Neural progenitor cell (in vitro differentiated cells): Measurements from ENCODE around the gene TMEM82. TPM values are rescaled to one million over a fixed set of nuclear protein-coding genes. Genes with fewer than 3 reads are reported as not detected.

ENCODE experiments used
- DNase-seq: peaks from one replicate; pipeline ENCODE4 v3.0.0-alpha.2; 2016; ENCODE audit warnings: low spot score
- H2AFZ ChIP-seq: fragments of 200-600 bp; sonication (generic); replicated peaks from 2 replicates; pipeline ENCODE4 v1.6.1; 2016; ENCODE audit warnings: antibody characterized with exemption
- H3F3A ChIP-seq: fragments of 200-600 bp; sonication (generic); 2 replicates; pipeline ENCODE4 v1.6.1; 2016; ENCODE audit warnings: antibody characterized with exemption, low read depth
- H3K27ac ChIP-seq: fragments of 200-600 bp; sonication (generic); 2 replicates; pipeline ENCODE4 v1.5.1; 2016; ENCODE audit warnings: mild to moderate bottlenecking
- H3K27me3 ChIP-seq: fragments of 200-600 bp; sonication (generic); 2 replicates; pipeline ENCODE4 v1.6.1; 2016; ENCODE audit warnings: mild to moderate bottlenecking, moderate library complexity
- H3K36me3 ChIP-seq: fragments of 200-600 bp; sonication (generic); 2 replicates; pipeline ENCODE4 v1.5.1; 2016
- H3K4me1 ChIP-seq: fragments of 200-600 bp; sonication (generic); 2 replicates; pipeline ENCODE4 v1.6.1; 2016; ENCODE audit warnings: mixed run types
- H3K4me2 ChIP-seq: fragments of 200-600 bp; sonication (generic); 2 replicates; pipeline ENCODE4 v1.6.1; 2016
- H3K4me3 ChIP-seq: fragments of 200-600 bp; sonication (generic); 2 replicates; pipeline ENCODE4 v1.5.1; 2016
- H3K79me2 ChIP-seq: fragments of 200-600 bp; sonication (generic); 2 replicates; pipeline ENCODE4 v1.6.1; 2016; ENCODE audit warnings: low read depth
- H3K9ac ChIP-seq: fragments of 200-600 bp; sonication (generic); 2 replicates; pipeline ENCODE4 v1.6.1; 2016
- H3K9me3 ChIP-seq: fragments of 200-600 bp; sonication (generic); 2 replicates; pipeline ENCODE4 v1.5.1; 2016; ENCODE audit warnings: low read depth
- H4K20me1 ChIP-seq: fragments of 200-600 bp; sonication (generic); 2 replicates; pipeline ENCODE4 v1.6.1; 2016; ENCODE audit warnings: low read depth
- H3K27ac Mint-ChIP-seq: 3 replicates; pipeline ENCODE4 v1.8.0; 2021; ENCODE audit warnings: mixed read lengths
- H3K27me3 Mint-ChIP-seq: 2 replicates; pipeline ENCODE4 v1.8.0; 2022; ENCODE audit warnings: low read depth, mild to moderate bottlenecking, inconsistent platforms, moderate library complexity, mixed read lengths; ENCODE audit not compliant: insufficient read depth
- H3K36me3 Mint-ChIP-seq: 3 replicates; pipeline ENCODE4 v1.8.0; 2021; ENCODE audit warnings: mixed read lengths
- H3K4me1 Mint-ChIP-seq: 3 replicates; pipeline ENCODE4 v1.8.0; 2021; ENCODE audit warnings: mixed read lengths
- H3K4me3 Mint-ChIP-seq: 3 replicates; pipeline ENCODE4 v1.8.0; 2021; ENCODE audit warnings: mild to moderate bottlenecking, moderate library complexity, mixed read lengths
- H3K9me3 Mint-ChIP-seq: 3 replicates; pipeline ENCODE4 v1.8.0; 2020; ENCODE audit warnings: mixed read lengths
- EZH2 ChIP-seq: fragments of 200-600 bp; sonication (generic); IDR thresholded peaks from 2 replicates; pipeline ENCODE4 v1.6.1; 2017; ENCODE audit warnings: antibody characterized with exemption, mild to moderate bottlenecking, moderate library complexity
- EZH2phosphoT487 ChIP-seq: fragments of 200-600 bp; sonication (generic); IDR thresholded peaks from 2 replicates; pipeline ENCODE4 v1.6.1; 2017; ENCODE audit warnings: antibody characterized with exemption
- total RNA-seq: library from RNA; depleted of rRNA; stranded (reverse); fragments of >200 nt; gene quantifications from 2 replicates; pipeline ENCODE4 v1.2.3, GENCODE V29; 2015; ENCODE audit warnings: low replicate concordance
- TF ChIP-seq, protein P1 (sequence below): fragments of 200-600 bp; sonication (generic); IDR thresholded peaks from 2 replicates; pipeline ENCODE4 v1.5.1; 2017; ENCODE audit warnings: antibody characterized with exemption, mild to moderate bottlenecking

Gene TMEM82
- total RNA-seq, 1 donor from 2014 or later, result not detected

DNA sequence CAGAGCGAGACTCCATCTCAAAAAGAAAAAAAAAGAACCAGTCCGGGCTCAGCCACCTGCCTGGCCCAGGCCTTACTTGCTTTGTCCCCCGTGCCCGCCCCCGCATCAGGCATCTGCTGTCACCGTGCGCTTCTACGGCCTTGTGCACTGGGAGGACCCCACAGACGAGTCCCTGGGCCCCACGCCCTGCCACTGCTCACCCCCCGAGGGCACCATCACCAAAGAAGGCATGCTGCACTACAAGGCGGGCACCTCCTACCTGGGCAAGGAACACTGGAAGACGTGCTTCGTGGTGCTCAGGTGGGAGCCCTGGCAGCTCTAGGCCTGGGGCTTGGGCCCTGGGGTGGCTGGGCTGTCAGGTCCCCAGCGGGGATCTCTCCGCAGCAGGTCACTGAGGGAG is 11.9 kb upstream of the TMEM82 start:
- Mint-ChIP-seq H3K27ac (no peak overlapping the region), H3K9me3 (no peaks in the 10 kb centered on the region), H3K36me3 (peaks cover 16% of the 10 kb centered on the region), H3K4me1 (no peaks in the 10 kb centered on the region), H3K4me3 (no peak overlapping the region), H3K27me3 (peaks cover 2% of the 10 kb centered on the region)
- no peaks in the 10 kb centered on the region for H3K9me3 ChIP-seq
- no peaks in the 10 kb centered on the region for H4K20me1 ChIP-seq
- H3K4me2 ChIP-seq, result no peak overlapping the region
- H2AFZ ChIP-seq, result no peak overlapping the region
- TF ChIP-seq, protein P1, sequence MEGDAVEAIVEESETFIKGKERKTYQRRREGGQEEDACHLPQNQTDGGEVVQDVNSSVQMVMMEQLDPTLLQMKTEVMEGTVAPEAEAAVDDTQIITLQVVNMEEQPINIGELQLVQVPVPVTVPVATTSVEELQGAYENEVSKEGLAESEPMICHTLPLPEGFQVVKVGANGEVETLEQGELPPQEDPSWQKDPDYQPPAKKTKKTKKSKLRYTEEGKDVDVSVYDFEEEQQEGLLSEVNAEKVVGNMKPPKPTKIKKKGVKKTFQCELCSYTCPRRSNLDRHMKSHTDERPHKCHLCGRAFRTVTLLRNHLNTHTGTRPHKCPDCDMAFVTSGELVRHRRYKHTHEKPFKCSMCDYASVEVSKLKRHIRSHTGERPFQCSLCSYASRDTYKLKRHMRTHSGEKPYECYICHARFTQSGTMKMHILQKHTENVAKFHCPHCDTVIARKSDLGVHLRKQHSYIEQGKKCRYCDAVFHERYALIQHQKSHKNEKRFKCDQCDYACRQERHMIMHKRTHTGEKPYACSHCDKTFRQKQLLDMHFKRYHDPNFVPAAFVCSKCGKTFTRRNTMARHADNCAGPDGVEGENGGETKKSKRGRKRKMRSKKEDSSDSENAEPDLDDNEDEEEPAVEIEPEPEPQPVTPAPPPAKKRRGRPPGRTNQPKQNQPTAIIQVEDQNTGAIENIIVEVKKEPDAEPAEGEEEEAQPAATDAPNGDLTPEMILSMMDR, result no peak
- TF ChIP-seq EZH2 (no peak), EZH2phosphoT487 (no peak)
- H3K36me3 ChIP-seq, result no peaks in the 10 kb centered on the region
- H3K4me1 ChIP-seq, result no peaks in the 10 kb centered on the region
- no peak overlapping the region for H3K9ac ChIP-seq
- no peak for DNase-seq
- H3F3A ChIP-seq, result no peaks in the 10 kb centered on the region
- no peak overlapping the region for H3K27ac ChIP-seq
- no peaks in the 10 kb centered on the region for H3K79me2 ChIP-seq
- H3K4me3 ChIP-seq, result no peak overlapping the region
- no peaks in the 10 kb centered on the region for H3K27me3 ChIP-seq

DNA sequence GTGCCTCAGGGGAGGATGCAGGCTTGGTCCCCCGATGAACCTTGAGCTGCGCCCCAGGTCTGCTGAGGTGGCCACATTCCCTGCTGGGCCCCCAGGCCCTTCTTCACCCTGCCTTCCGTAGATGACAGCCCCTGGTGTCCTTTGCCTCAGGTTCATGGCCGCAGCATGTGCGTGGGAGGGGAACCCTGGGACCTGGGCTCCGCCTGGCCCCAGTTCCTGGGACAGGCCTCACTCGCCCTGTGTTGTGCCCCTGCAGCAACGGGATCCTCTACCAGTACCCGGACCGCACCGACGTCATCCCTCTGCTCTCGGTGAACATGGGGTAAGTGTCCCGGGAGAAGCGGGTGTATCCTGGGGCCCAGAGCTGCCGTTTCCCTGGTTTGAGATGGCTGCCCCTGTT is 11.4 kb upstream of the TMEM82 start:
- no peaks in the 10 kb centered on the region for H3K4me1 ChIP-seq
- no peaks in the 10 kb centered on the region for H3F3A ChIP-seq
- no peak overlapping the region for H3K27ac ChIP-seq
- DNase-seq, result no peak
- H3K36me3 Mint-ChIP-seq, result peaks cover 14% of the 10 kb centered on the region
- H3K4me3 Mint-ChIP-seq, result no peak overlapping the region
- H3K36me3 ChIP-seq, result no peaks in the 10 kb centered on the region
- H3K4me2 ChIP-seq, result no peak overlapping the region
- H3K9ac ChIP-seq, result no peak overlapping the region
- H3K4me3 ChIP-seq, result no peak overlapping the region
- no peaks in the 10 kb centered on the region for H3K4me1 Mint-ChIP-seq
- H4K20me1 ChIP-seq, result no peaks in the 10 kb centered on the region
- H3K27me3 ChIP-seq, result no peaks in the 10 kb centered on the region
- H3K27ac Mint-ChIP-seq, result no peak overlapping the region
- H3K9me3 Mint-ChIP-seq, result no peaks in the 10 kb centered on the region
- H2AFZ ChIP-seq, result no peak overlapping the region
- TF ChIP-seq, protein P1, result no peak
- TF ChIP-seq EZH2 (no peak), EZH2phosphoT487 (no peak)
- H3K79me2 ChIP-seq, result no peaks in the 10 kb centered on the region
- H3K27me3 Mint-ChIP-seq, result peaks cover 2% of the 10 kb centered on the region
- no peaks in the 10 kb centered on the region for H3K9me3 ChIP-seq

DNA sequence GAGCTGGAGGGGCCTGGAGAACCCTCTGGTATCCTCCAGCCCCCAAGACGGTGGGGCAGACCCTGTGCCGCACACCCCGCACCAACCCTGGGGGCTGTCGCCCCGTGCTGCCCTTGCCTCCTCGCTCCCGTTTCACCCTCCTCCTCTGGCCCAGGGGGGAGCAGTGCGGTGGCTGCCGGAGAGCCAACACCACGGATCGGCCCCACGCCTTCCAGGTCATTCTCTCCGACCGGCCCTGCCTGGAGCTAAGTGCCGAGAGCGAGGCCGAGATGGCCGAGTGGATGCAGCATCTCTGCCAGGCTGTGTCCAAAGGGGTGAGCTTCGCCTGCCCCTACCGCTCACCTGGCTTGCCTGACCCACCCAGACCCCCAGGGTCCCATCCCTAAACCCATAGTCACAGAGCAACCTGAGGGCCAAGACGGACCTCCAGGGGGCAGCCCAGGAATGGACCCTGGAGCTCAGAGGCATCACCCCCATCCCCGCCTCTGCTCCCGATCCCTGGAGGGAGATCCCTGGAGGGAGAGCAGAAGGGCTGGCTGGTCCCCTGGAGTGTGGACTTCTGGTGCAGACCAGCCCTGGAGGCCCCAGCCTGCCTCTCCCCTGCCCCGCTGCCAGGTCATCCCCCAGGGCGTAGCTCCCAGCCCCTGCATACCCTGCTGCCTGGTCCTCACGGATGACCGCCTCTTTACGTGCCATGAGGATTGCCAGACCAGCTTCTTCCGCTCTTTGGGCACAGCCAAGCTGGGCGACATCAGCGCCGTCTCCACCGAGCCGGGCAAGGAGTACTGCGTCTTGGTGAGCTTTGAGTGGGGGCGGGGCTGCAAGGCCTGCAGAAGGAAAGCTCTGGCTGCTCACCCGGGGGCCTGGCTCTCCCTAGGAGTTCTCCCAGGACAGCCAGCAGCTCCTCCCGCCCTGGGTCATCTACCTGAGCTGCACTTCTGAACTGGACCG is 10.3 kb upstream of the TMEM82 start:
- Histone ChIP-seq H3K4me1 (no peaks in the 10 kb centered on the region), H4K20me1 (no peaks in the 10 kb centered on the region), H3F3A (no peaks in the 10 kb centered on the region), H3K27ac (no peak overlapping the region), H3K4me3 (no peak overlapping the region), H3K36me3 (no peaks in the 10 kb centered on the region), H3K9ac (no peak overlapping the region), H3K9me3 (no peaks in the 10 kb centered on the region), H2AFZ (no peak overlapping the region), H3K27me3 (no peaks in the 10 kb centered on the region), H3K79me2 (no peaks in the 10 kb centered on the region), H3K4me2 (no peak overlapping the region)
- TF ChIP-seq EZH2phosphoT487, result no peak
- TF ChIP-seq, protein P1, result no peak
- TF ChIP-seq EZH2, result no peak
- Mint-ChIP-seq H3K9me3 (no peaks in the 10 kb centered on the region), H3K36me3 (peaks cover 10% of the 10 kb centered on the region), H3K27ac (no peak overlapping the region), H3K27me3 (peaks cover 2% of the 10 kb centered on the region), H3K4me1 (no peaks in the 10 kb centered on the region), H3K4me3 (no peak overlapping the region)
- no peak for DNase-seq
